ENCODE measurements around the gene PLSCR2. TPM values are rescaled to one million over a fixed set of nuclear protein-coding genes. Genes with fewer than 3 reads are reported as not detected.

PLSCR2 gene, protein sequence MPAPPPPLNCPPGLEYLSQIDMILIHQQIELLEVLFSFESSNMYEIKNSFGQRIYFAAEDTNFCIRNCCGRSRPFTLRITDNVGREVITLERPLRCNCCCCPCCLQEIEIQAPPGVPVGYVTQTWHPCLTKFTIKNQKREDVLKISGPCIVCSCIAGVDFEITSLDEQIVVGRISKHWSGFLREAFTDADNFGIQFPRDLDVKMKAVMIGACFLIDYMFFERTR
- 0.18 TPM in 1 of 2 replicates, not detected in the other for total RNA-seq

GRCh38 chr3:146469150-146470017, at the start of gene PLSCR2:
TSS of gene PLSCR2 (minus strand) at chr3:146469561. CDS start at chr3:146459904, 9,657 bp downstream.

Other genes with a start within 250 kb of the PLSCR2 start
- 34.5 and 94.1 TPM in 2 replicates for gene PLSCR4, start 218.5 kb downstream of the PLSCR2 start, total RNA-seq
- gene PLSCR1, start 75.0 kb upstream of the PLSCR2 start, total RNA-seq = 27.1 and 34.4 TPM in 2 replicates
- gene PLSCR5, start 135.8 kb upstream of the PLSCR2 start, total RNA-seq = not detected in 2 replicates